AG09319 (cell line): ENCODE data around the gene FBXL5.

Experiments used
- DNase-seq: peaks from one replicate; pipeline ENCODE4 v3.0.0-alpha.2; 2010; ENCODE audit warnings: low read depth; ENCODE audit errors: extremely low read depth
- TF ChIP-seq, protein P1 (sequence below): IDR thresholded peaks from 2 replicates; pipeline ENCODE4 v1.5.1; 2011; ENCODE audit warnings: low read depth, mild to moderate bottlenecking, inconsistent platforms, low read length, moderate library complexity

The FBXL5 gene

DNA sequence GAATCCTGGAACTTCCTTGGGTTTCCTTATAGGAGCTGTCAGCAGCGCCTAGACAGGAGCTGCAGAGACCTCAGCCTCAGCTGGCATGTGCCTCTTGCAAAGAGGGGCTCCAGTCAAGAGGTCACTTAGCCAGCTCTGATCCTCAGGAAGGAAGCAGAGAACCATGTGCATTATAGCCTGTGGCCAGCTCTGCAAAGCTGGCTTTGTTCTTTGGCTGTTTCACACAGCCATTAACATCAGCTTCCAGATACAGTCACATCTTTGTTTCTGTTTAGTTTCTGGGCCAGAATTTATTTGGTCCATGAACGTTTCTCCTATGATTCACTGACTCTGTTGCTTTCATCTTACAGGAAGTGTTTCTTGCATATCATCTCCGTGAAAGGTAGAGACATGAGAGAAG lies 93.0 kb downstream of the FBXL5 start:
- no peak for DNase-seq
- TF ChIP-seq, protein P1, sequence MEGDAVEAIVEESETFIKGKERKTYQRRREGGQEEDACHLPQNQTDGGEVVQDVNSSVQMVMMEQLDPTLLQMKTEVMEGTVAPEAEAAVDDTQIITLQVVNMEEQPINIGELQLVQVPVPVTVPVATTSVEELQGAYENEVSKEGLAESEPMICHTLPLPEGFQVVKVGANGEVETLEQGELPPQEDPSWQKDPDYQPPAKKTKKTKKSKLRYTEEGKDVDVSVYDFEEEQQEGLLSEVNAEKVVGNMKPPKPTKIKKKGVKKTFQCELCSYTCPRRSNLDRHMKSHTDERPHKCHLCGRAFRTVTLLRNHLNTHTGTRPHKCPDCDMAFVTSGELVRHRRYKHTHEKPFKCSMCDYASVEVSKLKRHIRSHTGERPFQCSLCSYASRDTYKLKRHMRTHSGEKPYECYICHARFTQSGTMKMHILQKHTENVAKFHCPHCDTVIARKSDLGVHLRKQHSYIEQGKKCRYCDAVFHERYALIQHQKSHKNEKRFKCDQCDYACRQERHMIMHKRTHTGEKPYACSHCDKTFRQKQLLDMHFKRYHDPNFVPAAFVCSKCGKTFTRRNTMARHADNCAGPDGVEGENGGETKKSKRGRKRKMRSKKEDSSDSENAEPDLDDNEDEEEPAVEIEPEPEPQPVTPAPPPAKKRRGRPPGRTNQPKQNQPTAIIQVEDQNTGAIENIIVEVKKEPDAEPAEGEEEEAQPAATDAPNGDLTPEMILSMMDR: no peak

DNA sequence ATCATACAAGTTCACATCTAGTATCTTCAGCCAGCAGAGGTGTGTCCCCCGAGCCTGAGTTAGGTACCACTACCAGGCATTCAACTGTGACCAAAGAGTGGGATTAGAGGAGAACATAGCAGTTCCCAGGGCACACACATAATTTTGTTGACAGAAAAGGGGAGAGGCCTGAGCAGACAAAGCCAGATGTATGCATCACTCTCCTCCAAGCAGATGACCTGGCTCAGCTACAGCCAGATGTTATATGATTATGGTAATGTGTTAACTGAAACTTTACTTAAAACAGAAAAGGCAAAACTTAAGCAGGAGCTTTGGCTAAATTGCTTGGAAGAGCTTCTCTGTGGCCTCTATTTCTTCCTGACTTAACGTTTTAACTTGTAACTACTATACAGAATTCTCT lies 96.6 kb downstream of the FBXL5 start:
- no peak for DNase-seq
- TF ChIP-seq, protein P1: no peak

DNA sequence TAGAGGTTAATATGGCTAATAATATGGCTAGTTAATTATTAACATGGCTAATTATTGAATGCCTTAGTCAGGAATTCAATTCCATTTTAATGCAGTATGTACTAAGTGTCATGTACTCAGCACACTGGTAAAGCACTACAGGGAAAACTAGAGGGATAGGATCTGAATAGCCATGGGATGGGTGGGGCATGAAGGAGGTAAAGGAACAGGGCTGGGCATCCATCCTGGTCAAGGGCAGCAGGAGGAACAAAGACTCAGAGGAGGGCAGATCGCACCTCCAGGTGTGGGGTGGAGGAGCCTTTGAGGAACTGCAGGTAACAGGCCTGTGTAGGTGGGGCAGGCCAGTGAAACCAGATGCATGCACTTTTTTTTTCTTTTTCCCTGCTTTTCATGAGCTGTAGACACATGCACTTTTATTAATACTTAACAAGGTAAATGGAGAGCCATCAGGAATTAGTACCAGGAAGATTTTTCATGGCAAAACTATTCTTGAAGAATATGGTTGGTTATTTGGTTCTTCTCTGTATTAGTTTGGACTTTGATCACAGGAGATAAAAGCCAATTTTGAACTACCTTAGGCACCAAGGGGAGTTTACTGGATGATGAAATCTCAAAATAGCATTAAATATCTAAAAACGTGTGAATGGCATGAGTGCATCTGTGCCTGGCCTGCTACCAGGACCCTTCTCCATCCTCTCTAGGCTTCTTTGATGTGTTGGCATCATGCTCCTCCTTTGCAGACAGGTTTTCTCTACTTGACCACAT lies 97.2 kb downstream of the FBXL5 start:
- TF ChIP-seq, protein P1: no peak
- DNase-seq: no peak

DNA sequence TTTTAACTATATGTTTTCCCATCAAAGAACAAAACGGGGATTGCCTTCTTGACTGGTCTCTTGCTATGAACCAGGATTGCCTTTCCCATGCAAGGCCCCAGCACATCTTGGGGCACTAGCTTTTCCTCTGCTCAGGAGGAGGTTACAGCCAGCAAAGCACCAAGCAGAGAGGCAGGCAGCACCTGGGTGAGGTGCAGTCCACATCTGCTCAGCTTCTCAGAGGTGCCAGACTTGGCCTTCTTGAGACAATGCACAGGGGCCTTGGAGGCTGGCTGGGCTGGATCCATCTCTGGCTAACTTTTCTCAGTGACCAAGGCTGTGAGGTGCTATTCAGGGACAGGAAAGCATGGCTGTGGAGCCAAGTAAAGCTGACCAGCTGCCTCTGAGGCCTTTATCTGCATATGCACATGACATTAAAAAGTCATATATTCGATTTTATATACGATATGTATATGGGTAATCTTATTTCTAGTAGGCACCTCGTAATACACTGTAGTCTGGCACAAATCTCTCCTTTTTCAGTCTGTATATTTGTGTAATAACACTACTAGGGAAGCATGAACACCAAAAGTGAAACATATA lies 98.6 kb downstream of the FBXL5 start:
- no peak for DNase-seq
- TF ChIP-seq, protein P1: no peak
